Measurements from ENCODE around the gene PLS3. TPM values are rescaled to one million over a fixed set of nuclear protein-coding genes. Genes with fewer than 3 reads are reported as not detected.

Gene PLS3
- total RNA-seq, 1 experiment from 2014 or later = 96.7 TPM

DNA sequence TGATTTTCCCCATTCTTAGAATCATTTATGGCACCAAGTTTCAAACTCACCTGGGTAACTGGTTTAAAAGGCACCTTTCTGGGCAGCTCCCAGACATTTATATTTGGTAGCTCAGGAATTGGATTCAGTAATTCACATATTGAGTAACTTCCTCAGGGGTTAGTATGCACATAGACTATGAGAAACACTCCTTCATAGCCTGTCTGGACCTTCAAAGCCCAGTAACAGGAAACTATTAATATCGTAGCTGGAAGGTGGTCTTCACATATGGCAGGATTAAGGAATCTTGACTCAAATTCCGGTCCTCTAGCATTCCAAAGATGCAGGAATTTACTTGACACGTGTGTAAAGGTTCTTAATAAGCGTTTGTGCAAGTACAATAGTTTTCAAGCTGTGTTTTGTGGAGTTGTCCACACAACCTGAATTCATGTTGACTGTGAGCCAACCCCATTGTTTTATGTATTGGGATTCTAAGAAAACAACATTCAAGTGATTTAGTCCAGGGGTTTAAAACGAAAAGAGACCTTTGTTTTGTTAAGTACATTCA lies 78.4 kb downstream of the PLS3 start:
- ATAC-seq = no peak
- H3K4me1 Mint-ChIP-seq = peaks cover 25% of the 10 kb centered on the region
- 0 out of 2 replicates have a peak overlapping the region, but pooled peaks have one; percentile 23 for H3K27ac Mint-ChIP-seq
- H3K9me3 Mint-ChIP-seq = no peaks in the 10 kb centered on the region
- POLR2A ChIA-PET = no interaction called here
- DNase-seq (ENCODE audit: low spot score) = no peak
- CTCF ChIA-PET = interaction anchor here (1.9 kb wide), 1 partner anchor 309 kb away, joined by 5 read pairs; no protein-coding TSS in a partner anchor
- H3K27me3 Mint-ChIP-seq (ENCODE audit: low read depth) = peaks cover 3% of the 10 kb centered on the region; the same call in 1 of the 2 replicates
- no peak overlapping the region for H3K4me3 Mint-ChIP-seq
- peaks cover 37% of the 10 kb centered on the region for H3K36me3 Mint-ChIP-seq
- TF ChIP-seq SOX15 (CRISPR knock-in tag; IDR thresholded peaks at IDR 0.05) (no peak), ZNF416 (CRISPR knock-in tag; IDR thresholded peaks at IDR 0.05) (no peak), ATF1 (CRISPR knock-in tag; IDR thresholded peaks at IDR 0.05) (no peak), GRHL2 (CRISPR knock-in tag; IDR thresholded peaks at IDR 0.05; ENCODE audit: insufficient replicate concordance, severe bottlenecking) (no peak), CDX4 (CRISPR knock-in tag; IDR thresholded peaks at IDR 0.05; ENCODE audit: borderline replicate concordance) (no peak), HMGA2 (CRISPR knock-in tag; IDR thresholded peaks at IDR 0.05) (no peak), ZNF281 (CRISPR knock-in tag; IDR thresholded peaks at IDR 0.05) (no peak), GABPB1 (CRISPR knock-in tag; IDR thresholded peaks at IDR 0.05) (no peak), ESRRA (CRISPR knock-in tag; IDR thresholded peaks at IDR 0.05; ENCODE audit: borderline replicate concordance) (no peak), EMX1 (CRISPR knock-in tag; IDR thresholded peaks at IDR 0.05) (no peak), TEAD1 (CRISPR knock-in tag; IDR thresholded peaks at IDR 0.05) (no peak), ZNF263 (CRISPR knock-in tag; IDR thresholded peaks at IDR 0.05; ENCODE audit: low read depth) (no peak), ZNF121 (CRISPR knock-in tag; IDR thresholded peaks at IDR 0.05) (no peak), TCF7 (CRISPR knock-in tag; IDR thresholded peaks at IDR 0.05; ENCODE audit: low read depth) (no peak), ZNF317 (CRISPR knock-in tag; IDR thresholded peaks at IDR 0.05; ENCODE audit: borderline replicate concordance, low read depth) (no peak), IRF2 (CRISPR knock-in tag; IDR thresholded peaks at IDR 0.05; ENCODE audit: borderline replicate concordance, low read depth) (no peak)

- Mint-ChIP-seq H3K4me1 (peaks cover 25% of the 10 kb centered on the region), H3K9me3 (no peaks in the 10 kb centered on the region), H3K36me3 (peaks cover 30% of the 10 kb centered on the region), H3K4me3 (no peak overlapping the region), H3K27ac (peak overlapping the region; percentile 96), H3K27me3 (ENCODE audit: low read depth) (peaks cover 3% of the 10 kb centered on the region; the same call in 1 of the 2 replicates)
- CTCF ChIA-PET = interaction anchor here (0.6 to 2.6 kb wide), 9 partner anchors 17 to 312 kb away, joined by 3 to 14 read pairs (median 5); no protein-coding TSS in a partner anchor
- DNase-seq (ENCODE audit: low spot score) (no peak), ATAC-seq (no peak)
- TF ChIP-seq PRRX2 (CRISPR knock-in tag; IDR thresholded peaks at IDR 0.05) = no peak
- TF ChIP-seq ETV6 (CRISPR knock-in tag; IDR thresholded peaks at IDR 0.05) = no peak
- TF ChIP-seq, protein P1, sequence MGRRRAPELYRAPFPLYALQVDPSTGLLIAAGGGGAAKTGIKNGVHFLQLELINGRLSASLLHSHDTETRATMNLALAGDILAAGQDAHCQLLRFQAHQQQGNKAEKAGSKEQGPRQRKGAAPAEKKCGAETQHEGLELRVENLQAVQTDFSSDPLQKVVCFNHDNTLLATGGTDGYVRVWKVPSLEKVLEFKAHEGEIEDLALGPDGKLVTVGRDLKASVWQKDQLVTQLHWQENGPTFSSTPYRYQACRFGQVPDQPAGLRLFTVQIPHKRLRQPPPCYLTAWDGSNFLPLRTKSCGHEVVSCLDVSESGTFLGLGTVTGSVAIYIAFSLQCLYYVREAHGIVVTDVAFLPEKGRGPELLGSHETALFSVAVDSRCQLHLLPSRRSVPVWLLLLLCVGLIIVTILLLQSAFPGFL (CRISPR knock-in tag; IDR thresholded peaks at IDR 0.05; ENCODE audit: borderline replicate concordance) = no peak
- TF ChIP-seq ARID4B (CRISPR knock-in tag; IDR thresholded peaks at IDR 0.05; ENCODE audit: borderline replicate concordance) = no peak
- TF ChIP-seq IRF1 (CRISPR knock-in tag; IDR thresholded peaks at IDR 0.05) = no peak
- TF ChIP-seq AR (CRISPR knock-in tag; IDR thresholded peaks at IDR 0.05) = no peak
- POLR2A ChIA-PET = no interaction called here
These were observed 81.3 kb downstream of the PLS3 start for GRCh38 chrX:115642311-115642710.

All from WTC11 (cell line).